HG03280 (cell line): ENCODE data around the gene RREB1.
"Not testable (repeated sequence)": the region's sequence is repeated elsewhere in the genome, so short reads cannot be mapped to it uniquely, and the experiment has no call there.

Source experiments
- ATAC-seq: cut with Tn5 transposase; IDR thresholded peaks from one replicate; pipeline ENCODE4 v1.9.1; 2021; ENCODE audit warnings: mild to moderate bottlenecking, moderate library complexity; ENCODE audit not compliant: unreplicated experiment

RREB1 gene

DNA sequence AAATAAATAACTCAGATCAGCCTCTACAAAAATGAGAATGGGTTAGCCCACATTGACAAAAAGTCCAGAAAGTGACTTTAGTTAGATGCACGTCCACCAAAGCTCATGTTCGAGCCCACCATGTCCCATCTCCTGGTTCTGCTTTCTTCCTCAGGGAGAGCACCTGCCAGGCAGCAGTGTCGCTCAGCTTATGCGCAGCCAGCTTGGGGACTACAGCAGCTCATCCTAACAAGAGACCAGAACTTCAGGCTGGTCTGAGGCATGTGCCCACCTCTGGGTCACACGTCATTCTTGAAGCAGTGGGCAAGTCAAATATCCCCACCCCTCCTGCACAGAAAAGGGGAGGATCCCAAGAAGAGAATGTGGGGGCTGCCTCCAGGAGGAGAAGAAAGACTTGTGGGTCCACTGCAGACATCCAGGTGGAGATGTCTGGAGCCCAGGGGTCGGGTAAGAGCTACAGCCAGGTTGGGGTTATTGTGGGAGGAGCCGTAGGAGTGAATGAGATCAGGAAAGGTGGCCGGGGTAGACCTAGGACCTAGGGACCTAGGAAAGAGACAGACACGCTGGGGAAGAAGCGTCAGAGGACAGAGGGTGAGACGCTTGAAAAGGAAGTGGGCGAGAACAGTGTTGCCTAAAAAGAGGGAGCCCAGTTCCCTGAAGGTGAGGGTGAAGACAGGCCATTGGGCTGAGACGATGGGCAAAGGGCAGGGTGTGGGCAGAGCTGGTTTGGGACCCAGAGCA, 152.7 kb downstream of the RREB1 start:
- no peak for ATAC-seq

DNA sequence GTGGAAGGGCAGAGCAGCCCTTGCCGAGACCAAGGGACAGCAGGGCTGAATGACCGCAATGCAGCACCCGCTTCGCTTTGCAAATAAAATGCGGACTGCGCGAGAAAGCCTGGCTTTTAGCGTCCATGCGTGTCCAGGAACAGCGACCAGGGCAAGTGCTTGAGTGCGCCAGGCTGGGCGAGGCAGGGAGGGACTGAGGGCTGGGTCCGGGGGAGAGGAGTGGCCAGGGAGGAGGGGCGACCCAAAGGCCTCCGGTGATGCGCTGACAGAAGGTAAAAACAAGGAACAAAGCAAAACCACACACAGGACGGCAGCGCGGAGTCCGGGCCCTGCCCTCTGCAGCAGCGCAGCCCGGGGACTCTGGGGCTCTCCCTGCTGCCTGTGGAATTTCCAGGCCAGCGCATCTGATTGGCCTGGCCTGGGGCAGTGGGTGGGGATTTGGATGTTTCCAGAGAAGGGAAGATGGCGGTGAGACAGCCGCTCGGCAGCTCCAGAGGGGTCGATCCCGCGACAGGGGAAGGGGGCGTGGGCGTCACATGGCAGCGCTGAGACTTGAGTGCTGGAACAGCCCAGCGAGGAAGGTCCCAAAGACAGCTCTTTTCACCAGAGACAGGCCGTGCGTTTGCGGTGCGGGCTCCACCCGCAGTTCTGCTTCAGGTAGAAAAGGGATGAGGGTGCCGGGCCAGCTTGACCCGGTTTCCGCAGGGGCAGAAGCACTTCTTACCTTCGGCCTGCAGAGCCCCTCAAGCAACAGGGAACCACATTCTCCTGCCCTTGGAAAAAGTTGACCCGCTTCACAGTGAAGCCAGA, 153.5 kb downstream of the RREB1 start:
- no peak for ATAC-seq

DNA sequence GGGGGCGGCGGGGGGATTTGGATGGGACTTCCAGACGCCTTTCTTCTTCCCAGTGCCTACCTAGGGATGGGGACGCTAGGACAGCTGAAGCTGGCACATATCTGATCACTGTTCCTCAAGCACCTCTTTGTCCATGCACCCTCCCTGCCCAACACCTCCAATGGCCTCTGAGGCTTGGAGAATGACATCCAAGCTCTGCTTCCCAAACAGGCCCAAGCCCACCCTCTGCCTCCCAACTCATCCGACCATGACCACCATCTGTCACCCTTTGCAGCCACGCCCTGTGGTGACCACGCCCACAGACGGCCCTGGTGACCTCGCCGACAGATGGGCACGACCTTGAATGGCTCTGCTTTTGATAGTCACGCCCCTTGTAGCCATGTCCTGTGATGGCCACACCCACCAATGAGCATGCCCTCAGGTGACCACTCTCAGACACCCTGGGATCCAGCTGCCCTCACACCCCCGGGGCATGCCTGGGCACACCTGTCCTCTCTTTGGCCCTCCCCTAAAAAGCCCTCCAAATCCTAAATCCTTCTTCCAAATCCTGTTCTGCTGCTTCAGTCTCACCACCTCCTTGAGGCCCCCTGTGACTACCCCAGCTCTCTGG, 154.2 kb downstream of the RREB1 start:
- ATAC-seq, result no peak

- ATAC-seq, result no peak
Measured at GRCh38 chr6:7262746-7263518, 155.2 kb downstream of the RREB1 start.

DNA sequence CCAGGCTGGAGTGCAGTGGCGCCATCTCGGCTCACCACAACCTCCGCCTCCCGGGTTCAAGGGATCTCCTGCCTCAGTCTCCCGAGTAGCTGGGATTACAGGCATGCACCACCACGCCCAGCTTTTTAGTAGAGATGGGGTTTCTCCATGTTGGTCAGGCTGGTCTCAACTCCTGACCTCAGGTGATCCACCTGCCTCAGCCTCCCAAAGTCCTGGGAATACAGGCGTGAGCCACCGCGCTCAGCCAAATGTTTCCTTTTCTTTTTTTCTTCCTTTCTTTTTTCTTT, 155.7 kb downstream of the RREB1 start:
- ATAC-seq, result not testable (repeated sequence)

DNA sequence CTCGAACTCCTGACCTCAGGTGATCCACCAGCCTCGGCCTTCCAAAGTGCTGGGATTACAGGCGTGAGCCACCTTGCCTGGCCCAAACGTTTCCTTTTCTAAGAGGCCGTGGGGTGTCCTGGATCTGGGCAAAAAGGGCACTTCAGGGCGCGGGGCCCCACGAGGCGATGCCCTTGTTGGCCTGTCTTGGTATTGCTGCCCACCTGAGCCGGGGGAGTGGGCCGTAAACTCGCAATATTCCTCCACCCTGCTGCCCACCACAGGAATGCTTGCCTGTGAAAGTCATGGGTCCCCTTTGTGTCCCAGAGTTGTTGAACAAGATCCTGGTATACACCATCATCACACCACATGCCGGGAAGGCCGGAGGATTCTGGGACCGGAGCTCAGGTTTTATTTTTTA, 156.3 kb downstream of the RREB1 start:
- no peak for ATAC-seq

GRCh38 chr6:7264686-7265384, 157.1 kb downstream of the RREB1 start:
- no peak for ATAC-seq

DNA sequence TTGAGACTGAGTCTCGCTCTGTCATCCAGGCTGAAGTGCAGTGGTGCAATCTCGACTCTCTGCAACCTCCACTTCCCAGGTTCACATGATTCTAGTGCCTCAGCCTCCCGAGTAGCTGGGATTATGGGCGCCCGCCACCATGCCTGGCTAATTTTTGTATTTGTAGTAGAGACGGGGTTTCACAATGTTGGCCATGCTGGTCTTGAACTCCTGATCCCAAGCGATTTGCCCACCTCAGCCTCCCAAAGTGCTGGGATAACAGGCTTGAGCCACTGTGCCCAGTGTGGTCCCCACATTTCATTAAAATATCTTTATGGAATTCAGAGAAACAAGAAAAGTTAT, 157.6 kb downstream of the RREB1 start:
- ATAC-seq, result not testable (repeated sequence)

DNA sequence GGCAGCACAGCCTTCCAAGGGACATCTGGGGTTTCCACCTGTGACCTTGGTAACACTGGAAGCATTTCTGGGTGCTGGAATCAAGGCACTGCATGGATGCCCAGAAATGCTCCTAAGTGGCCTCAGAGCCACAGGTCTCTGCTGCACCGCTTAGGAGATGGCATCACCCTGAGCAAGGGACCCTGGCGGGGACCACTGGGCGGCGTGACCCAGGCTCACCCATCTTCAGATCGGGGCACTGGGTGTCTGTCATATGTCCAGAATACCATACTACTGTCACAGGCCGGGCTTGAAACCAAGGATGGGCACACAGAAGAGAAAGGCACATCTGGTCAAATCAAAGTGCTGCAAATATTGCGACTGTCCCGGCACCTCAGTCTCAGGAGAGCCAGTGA, 159.3 kb downstream of the RREB1 start:
- no peak for ATAC-seq

- no peak for ATAC-seq
Measured at GRCh38 chr6:7267466-7268091, 159.8 kb downstream of the RREB1 start.

DNA sequence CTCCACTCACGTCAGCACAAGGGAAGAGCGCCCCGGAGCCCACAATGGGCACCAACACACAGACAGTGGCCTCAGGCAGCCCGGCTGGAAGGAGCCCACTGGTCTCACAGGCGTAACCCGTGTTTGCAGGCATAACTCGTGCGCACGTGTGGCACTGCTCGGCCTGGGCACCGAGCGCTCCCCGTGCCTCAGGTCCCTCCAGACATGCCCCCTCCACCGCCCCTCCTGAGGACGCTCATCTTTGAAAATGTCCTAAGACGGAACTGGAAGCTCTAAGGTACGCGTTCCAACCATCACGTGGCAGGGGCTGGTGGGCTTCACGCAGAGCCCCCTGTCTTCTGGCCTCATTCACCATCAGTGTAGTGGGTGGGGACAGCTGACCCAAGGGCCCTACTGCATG, 160.6 kb downstream of the RREB1 start:
- no peak for ATAC-seq

DNA sequence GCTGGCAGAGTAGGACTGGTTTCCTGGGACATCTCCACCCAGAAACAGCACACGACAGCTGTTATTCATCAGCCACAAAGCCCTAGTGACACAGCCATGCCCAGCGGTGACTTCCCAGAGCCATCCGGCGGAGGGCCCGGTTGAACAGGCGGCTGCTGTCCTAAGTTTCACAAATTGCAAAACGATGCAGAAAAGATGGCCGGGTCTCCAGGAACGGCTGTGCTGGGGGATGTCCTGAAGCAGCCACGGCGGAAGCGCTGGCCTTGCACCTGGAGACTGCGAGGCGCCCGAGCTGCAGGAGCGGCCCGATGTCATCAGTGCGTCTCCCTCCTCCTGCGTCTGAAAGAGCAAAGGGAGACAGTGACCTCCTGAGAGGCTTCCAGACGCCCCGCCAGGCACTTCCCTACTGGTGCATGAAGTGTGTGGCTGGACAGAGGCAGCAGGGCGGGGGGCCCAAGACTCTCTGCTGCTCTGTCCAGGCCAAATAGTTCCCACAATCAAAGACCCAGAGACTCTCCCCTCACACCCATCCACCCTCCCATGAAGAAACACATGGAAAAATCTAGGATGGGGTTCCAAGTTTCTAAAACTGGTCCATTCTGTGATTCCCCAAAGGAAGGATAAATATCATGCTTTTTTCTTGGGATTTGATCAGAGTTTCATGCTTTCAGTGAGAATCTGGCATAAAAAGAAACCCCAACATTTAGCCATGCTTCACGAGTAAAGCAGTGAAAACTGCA, 161.2 kb downstream of the RREB1 start:
- ATAC-seq, result no peak

DNA sequence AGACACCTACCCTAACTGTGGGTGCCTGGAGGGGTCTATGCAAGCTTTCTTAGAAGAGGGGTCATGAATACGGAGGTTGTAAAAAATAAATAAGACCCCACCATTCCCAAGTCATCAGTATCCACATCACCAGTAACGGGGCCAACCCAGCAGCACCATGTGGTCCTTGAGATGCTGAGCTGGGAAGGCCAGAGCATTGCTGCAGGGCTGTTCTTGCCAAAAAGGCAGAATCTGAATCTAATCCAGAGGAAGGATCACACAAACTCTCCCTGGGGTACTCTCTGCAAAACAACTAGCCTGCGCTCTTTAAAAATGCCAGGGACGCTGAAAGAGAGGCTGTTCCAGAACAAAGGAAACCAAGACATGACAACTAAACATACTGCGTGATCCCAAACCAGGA, 162.1 kb downstream of the RREB1 start:
- no peak for ATAC-seq

DNA sequence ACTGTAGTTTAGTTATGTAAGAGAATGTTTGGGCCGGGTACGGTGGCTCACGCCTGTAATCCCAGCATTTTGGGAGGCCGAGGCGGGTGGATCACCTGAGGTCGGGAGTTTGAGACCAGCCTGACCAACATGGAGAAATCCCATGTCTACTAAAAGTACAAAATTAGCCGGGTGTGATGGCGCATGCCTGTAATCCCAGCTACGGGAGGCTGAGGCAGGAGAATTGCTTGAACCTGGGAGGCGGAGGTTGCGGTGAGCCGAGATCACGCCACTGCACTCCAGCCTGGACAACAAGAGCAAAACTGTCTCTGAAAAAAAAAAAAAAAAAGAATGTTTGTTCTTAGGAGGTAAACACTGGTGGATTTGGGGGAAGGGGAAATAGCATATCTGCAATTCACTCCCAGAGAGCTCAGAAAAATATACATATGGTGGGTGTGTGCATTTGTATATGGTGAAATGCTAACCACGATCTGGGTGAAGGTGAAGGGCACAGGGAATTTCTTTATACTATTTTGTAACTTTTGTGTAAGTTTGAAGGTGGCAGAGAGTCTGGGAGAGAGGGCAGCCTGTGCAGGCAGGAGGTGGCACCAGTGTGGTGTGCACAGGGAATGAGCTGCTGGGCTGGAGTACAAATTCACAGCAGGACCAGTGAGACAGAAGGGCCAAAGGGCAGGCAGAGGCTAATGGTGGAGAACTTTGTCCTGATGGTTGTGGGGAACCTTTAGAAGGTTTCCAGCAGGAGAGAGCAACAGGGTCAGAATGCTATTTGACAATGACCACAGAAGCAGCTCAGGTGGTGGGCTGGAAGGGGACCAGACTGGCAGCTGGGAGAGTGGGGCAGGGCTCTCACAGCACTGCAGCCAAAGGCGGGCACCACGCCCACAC, 162.8 kb downstream of the RREB1 start:
- ATAC-seq, result no peak

- no peak for ATAC-seq
Measured at GRCh38 chr6:7271205-7271534, 163.4 kb downstream of the RREB1 start.

DNA sequence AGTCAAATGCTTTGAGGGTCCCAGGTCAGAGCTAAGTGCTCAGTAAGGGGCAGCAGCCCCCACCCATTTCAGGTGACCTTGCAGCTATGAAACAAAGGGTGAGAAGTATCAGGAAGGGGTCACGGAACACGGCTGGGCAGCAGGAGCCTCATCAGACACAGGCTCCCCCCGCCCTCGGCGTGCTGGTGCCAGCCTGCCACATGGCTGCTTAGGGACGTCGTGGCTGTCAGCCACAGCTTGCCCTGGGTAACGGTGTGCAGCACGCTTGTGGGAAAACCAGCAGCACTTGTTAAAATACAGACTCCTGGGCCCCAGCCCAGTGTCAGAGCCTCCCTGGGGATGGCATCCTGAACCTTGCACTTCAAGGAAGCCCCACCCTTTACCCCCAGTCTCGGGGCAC, 165.9 kb downstream of the RREB1 start:
- no peak for ATAC-seq

DNA sequence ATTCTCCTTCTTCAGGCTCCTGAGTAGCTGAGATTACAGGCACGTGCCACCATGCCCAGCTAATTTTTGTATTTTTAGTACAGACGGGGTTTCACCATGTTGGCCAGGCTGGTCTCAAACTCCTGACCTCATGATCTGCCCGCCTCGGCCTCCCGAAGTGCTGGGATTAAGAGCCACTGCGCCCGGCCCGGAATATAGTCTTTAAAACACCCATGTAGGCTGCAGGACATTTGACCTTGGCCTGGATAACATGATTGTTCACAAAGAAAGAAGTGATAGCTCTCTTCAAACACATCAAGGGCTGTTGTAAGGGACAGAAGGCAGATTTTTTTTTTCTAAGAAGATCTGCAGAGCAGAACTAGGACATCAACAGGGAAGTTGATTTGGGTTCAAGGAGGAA, 166.8 kb downstream of the RREB1 start:
- ATAC-seq, result not testable (repeated sequence)

GRCh38 chr6:7276199-7276524, 168.4 kb downstream of the RREB1 start:
- ATAC-seq, result no peak
